OCI-LY1 (cell line): Measurements from ENCODE around the gene SMARCD2.

Source experiments
- CTCF ChIP-seq: fragments of 200-600 bp; sonication (generic), shearing (Covaris generic); IDR thresholded peaks from 2 replicates; pipeline ENCODE4 v1.5.1; 2017; ENCODE audit warnings: mild to moderate bottlenecking, antibody characterized with exemption, low read length, moderate library complexity, mixed read lengths
- EZH2 ChIP-seq: fragments of 200-600 bp; sonication (generic), shearing (Covaris generic); IDR thresholded peaks from 2 replicates; pipeline ENCODE4 v1.8.0; 2017; ENCODE audit warnings: borderline replicate concordance, mixed run types, mild to moderate bottlenecking, antibody characterized with exemption, low read length, moderate library complexity, mixed read lengths

- TF ChIP-seq CTCF (no peak), EZH2 (no peak)
These were observed 55.3 kb downstream of the SMARCD2 start for GRCh38 chr17:63786971-63787711.
